HL-60 (cell line): ENCODE data around the gene NOP9.

Experiments used
- CTCF ChIP-seq: IDR thresholded peaks from one replicate; pipeline ENCODE4 v1.5.1; 2011; ENCODE audit warnings: low read length, control low read depth, inconsistent platforms; ENCODE audit not compliant: insufficient read depth
- GABPA ChIP-seq: IDR thresholded peaks from 2 replicates; pipeline ENCODE4 v1.6.1; 2012; ENCODE audit warnings: low read depth
- POLR2AphosphoS5 ChIP-seq: IDR thresholded peaks from 2 replicates; pipeline ENCODE4 v1.6.1; 2012; ENCODE audit warnings: low read depth

GRCh38 chr14:24349742-24350141 is 50.1 kb downstream of the NOP9 start:
- TF ChIP-seq CTCF (no peak), POLR2AphosphoS5 (no peak), GABPA (no peak)
